ENCODE measurements around the gene GPRC5D.

The GPRC5D gene

GRCh38 chr12:12952036-12952435 is at the start of gene GPRC5D:
TSS of gene GPRC5D (minus strand) at chr12:12952170. CDS start at chr12:12950384, 1,786 bp downstream.
- DNase-seq (ENCODE audit: low read depth, low spot score) = no peak

DNA sequence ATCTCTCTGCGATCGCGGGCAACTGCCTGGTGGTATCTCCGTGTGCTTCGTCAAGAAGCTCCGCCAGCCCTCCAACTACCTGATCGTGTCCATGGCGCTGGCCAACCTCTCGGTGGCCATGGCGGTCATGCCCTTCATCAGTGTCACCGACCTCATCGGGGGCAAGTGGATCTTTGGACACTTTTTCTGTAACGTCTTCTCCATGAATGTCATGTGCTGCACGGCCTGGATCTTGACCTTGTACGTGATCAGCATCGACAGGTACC is 49.7 kb upstream of the GPRC5D start:
- DNase-seq (ENCODE audit: low read depth, low spot score) = no peak

- DNase-seq (ENCODE audit: low read depth, low spot score) = no peak
Measured at GRCh38 chr12:13000925-13001774, 49.2 kb upstream of the GPRC5D start.

GRCh38 chr12:13000616-13000924 is 48.6 kb upstream of the GPRC5D start:
- DNase-seq (ENCODE audit: low read depth, low spot score) = no peak

DNA sequence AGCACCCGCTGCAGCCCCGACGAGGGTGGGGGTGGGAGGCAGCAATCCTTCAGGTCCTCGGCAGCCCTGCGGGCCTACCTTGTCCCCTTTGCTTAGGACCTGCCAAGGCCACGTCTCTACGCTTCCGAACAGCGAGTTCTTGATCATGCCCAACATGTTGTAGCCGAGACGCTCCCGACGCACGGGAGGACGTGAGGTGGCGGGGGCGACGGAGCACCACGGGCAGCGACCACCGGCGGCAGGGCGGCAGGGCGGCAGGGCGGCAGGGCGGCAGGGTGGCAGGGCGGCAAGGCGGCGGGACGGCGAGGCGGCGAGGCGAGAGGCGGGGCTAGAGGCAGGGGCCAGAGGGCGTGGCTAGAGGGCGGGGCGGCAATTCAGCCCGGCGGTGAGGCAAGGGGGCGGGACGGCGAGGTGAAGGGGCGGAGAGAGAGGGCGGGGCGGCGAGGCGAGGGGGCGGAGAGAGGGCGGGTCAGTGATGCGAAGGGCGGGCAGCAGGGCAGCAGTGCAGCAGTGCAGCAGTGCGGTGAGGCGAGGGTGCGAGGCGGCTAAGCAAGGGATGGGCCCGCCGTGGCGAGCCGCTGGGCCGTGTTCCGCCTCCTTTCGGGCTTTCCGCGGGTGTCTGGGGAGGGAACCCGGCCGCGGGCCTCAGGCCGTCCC is 48.1 kb upstream of the GPRC5D start, which contains the start of gene HEBP1:
Gene HEBP1 (minus strand): TSS at position 307 of the 657 bp plus-strand sequence. CDS start 151 bp downstream, at position 156.
- DNase-seq (ENCODE audit: low read depth, low spot score) = peak; percentile 70

DNA sequence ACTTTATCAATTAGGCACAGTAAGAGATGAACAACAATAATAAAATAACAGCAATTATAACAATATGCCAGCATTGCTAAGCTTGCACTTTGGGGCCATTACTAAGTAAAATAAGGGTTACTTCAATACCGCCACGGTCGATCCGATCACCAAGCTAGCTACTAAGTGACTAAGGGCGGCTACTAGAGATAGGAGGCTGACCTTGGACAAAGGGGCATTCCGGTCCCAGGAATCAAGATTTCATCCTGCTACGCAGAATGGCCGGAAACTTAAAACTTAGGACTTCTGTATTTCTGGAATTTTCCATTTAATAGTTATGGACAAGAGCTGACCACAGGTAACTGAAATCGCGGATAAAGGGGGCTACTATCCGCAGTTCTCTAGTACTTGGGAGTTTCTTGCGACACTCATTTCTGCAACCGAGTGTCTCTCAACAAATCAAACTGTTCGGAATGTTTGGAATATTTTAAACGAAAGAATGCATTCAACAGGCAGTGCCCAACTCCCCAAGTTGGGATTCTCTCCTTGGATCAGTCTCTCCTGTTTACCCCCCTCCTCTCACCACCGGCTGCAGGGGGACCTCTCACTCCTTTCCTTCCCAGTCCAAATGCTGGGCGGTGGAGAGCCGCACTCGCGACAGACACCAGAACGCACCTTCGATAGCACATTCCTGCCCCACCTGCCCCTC is 47.4 kb upstream of the GPRC5D start:
- no peak for DNase-seq (ENCODE audit: low read depth, low spot score)

DNA sequence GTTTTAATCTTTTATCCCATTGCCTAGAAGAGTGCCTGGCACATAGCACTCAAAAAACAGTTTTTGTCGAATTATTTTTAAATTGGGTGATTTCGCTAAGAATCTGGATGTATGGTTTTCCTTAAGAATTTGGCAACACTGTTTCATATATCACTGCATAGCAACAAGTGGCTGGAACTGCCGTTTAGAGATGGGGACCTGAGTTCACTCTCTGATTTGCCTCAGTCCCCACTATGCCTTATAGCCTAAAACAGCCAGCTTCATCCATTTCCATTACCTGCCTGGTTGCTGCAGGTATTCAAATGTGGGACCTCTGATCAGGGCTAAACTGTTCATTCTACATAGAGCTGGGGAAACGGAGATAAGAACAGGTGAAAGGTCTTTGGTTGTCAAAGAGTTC is 46.3 kb upstream of the GPRC5D start:
- DNase-seq (ENCODE audit: low read depth, low spot score) = no peak

GRCh38 chr12:12997734-12998133 is 45.8 kb upstream of the GPRC5D start:
- no peak for DNase-seq (ENCODE audit: low read depth, low spot score)

GRCh38 chr12:12997156-12997555 is 45.2 kb upstream of the GPRC5D start:
- no peak for DNase-seq (ENCODE audit: low read depth, low spot score)

GRCh38 chr12:12996209-12996608 is 44.2 kb upstream of the GPRC5D start:
- no peak for DNase-seq (ENCODE audit: low read depth, low spot score)

DNA sequence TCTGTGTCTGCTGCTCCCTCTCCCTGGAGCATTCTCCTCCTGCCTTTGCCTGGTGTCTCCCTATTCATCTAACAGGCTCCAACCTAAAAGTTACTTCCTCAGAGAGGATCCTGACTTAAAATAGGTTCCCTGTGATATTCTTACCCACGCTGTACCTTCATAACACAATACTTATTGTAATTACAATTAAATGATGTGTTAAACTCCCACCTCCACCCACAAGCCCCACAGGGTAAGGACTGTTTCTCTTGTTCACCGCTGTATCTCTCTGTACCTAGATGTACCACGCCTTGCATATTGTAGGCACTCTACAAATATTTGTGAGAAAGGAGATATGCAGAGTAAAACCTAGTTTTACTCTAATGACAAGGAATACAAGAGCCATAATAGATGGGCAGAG is 43.1 kb upstream of the GPRC5D start:
- DNase-seq (ENCODE audit: low read depth, low spot score) = no peak

GRCh38 chr12:12993367-12993766 is 41.4 kb upstream of the GPRC5D start:
- no peak for DNase-seq (ENCODE audit: low read depth, low spot score)

DNA sequence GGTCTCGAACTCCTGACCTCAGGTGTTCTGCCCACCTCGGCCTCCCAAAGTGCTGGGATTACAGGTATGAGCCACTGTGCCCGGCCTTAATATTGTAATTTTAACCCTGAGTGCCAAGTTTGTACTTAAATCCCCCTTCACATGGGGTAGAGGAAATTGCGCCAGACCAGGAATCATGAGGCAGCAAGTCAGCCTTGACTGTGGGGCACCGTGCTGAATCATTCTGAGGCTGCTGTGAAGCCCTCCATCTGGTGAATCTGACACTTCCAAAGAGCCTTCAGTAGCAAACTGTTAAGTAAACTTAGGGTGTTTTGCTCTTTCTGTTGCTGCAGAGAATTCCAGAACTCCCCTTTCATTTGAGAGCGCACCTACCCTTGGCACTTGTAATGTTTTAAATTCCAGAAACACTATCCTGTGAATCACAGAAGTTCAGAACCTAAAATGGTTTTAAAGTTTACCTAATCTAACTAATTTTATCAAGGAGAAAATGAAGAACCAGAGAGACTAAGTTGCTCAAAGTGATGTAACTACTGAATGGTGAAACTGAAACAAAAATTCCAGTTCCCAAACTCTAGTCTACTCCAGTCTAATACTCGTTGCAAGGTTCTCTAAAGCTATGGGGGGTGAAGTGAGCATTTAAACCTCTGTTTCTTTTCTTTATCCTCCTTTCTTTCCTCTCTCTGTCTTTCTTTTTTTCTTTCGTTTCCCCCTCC is 40.6 kb upstream of the GPRC5D start:
- DNase-seq (ENCODE audit: low read depth, low spot score) = peak; percentile 86

GRCh38 chr12:12990700-12991468 is 38.9 kb upstream of the GPRC5D start:
- DNase-seq (ENCODE audit: low read depth, low spot score) = no peak

- no peak for DNase-seq (ENCODE audit: low read depth, low spot score)
Measured at GRCh38 chr12:12987421-12987820, 35.5 kb upstream of the GPRC5D start.

- DNase-seq (ENCODE audit: low read depth, low spot score) = no peak
Measured at GRCh38 chr12:12986775-12987331, 34.9 kb upstream of the GPRC5D start.

DNA sequence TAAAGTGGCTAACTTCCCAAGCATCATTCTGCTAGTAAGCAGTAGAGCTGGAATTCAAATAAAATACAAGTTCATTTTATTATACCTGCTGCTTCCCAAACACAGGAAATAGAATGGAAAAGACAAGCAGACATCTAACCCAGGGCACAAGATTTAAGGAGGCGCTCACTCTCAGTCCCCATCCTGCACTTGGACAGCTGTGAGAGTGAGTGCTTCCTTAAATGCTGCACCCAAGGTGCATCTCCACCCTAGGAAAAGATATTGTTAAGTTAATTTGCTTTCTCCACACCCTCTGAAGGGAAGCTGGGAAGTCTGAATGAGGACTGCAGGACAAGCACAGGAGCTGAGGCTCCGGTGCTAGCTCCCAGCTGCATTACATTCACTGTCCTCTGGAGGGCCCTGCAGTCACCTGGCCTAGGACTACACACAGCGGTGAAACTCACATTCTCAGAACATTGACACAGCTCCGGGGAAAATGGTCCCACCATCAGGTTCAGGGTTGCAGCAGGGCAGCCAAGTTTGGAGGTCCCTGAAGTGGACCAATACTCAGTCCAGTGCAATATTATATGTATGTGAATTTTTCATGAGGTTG is 33.9 kb upstream of the GPRC5D start:
- no peak for DNase-seq (ENCODE audit: low read depth, low spot score)

- no peak for DNase-seq (ENCODE audit: low read depth, low spot score)
Measured at GRCh38 chr12:12984149-12984548, 32.2 kb upstream of the GPRC5D start.

GRCh38 chr12:12983420-12984035 is 31.6 kb upstream of the GPRC5D start:
- DNase-seq (ENCODE audit: low read depth, low spot score) = no peak

- DNase-seq (ENCODE audit: low read depth, low spot score) = no peak
Measured at GRCh38 chr12:12982331-12982730, 30.4 kb upstream of the GPRC5D start.
